HG03565 (cell line): ENCODE results near the gene REPS1.

Source experiments
- ATAC-seq: cut with Tn5 transposase; IDR thresholded peaks from one replicate; pipeline ENCODE4 v1.9.1; 2021; ENCODE audit warnings: mild to moderate bottlenecking, moderate library complexity; ENCODE audit not compliant: unreplicated experiment

Gene REPS1

DNA sequence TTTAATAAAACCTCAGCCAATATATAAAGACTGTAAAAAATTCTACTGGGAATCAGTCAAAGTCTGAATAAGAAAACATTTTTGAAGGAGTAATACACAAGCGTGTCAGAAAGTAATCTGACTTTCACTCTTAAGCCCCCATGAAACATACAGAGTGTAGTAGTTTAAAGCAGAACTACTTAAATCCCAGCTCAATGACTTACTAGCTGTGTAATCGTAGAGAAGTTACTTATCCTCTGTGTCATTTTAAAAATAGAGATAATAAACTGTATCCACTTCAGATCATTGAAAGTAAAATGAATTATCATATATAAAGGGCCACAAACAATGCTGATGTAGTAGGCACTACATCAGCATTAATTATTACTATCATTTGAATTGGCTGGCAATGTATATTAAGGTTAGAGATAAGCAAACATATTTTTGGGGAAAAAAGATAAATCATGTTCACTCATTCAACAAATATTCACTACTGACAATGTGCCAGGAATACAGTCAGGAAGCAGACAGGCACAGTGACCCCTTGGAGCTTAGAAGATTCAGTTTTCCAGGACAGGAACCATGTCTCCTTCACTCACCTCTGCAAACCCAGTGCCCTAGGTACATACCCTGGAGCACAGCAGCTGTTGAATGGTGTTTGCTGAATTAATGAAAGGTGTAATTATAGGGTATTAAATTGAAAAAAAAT, 14.4 kb downstream of the REPS1 start:
- ATAC-seq = no peak

DNA sequence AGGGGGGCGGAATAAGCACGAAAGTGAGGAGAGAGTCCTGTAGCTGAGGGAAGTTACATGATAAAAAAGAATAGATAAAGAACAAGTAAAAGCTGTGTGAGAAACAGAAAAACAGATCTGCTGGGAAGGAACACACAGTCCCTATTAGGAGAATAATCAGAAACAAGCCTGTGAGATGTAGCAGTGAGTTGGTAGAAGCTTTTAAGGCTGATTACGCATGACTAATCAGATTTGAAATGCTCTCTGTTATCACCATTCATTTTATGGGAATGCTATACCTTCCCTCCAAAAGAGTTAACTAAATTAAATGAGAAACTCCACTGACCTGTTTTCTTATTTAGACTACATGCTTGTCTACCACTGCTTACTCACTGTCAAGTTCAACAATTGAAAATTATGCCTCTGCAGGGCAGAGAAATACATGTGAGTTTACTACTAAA, 15.8 kb downstream of the REPS1 start:
- ATAC-seq = no peak

DNA sequence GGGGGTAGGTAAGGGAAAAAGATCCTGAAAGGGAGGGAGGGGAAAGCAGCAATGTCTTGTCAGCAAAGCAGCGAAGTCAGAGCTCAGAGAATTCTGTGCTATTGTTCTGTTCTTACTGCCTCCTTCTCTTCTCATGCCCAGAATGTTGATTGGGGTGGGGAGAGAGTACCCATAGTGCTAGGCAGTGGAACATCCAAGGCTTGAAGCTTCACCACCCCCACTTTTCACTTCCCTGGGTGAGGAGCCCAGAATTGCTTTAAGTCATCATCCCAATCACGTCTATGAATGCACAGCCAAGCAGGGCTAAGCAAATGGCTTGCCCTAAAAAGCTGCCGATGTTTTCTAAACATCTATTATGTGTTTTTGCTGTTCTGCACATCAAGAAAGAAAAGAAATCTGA, 16.5 kb downstream of the REPS1 start:
- no peak for ATAC-seq

DNA sequence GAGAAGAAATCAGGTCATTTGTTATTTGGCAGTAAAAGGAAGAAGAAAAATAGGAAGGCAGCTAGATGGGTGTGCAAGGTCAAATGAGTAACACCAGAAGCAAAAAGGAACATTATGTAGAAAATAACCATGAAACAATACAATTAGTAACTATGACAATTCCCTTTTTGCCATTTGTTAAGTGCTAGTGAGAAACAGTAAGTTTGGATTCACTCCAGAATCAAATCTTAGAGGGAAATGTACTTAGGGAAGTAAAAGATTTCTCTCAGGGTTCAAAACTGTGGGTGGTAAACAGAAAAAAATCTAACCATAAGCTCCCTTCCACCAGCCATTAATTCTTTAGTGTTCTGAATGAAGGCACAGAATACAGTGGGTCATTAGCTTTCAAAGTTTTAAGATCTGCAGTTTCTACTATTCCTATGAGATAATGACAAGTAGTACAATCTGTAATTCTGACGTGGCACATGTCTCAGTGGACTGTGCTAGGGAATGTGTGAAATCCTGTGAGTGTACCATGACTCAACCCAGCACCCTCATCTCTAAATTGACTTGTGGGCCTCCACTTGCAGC, 17.1 kb downstream of the REPS1 start:
- peak; percentile 37 for ATAC-seq

DNA sequence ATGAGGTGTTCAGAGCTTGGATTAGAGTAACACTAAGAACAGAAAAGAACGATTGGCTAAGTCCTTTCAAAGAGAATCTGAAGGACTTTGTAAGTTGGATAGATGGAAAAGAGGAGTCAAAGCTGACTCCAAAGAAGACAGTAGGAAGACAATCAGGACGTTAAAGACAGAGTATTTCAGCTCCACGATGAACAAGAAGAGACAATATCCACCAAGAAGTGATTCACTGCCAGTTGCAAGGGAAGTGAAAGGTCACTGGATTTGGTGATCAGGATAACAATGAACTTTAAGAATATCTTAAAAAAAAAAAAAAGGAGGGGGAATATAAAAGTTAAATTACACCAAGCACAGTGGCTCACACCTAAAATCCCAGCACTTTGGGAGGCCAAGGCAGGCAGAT, 17.9 kb downstream of the REPS1 start:
- no peak for ATAC-seq

DNA sequence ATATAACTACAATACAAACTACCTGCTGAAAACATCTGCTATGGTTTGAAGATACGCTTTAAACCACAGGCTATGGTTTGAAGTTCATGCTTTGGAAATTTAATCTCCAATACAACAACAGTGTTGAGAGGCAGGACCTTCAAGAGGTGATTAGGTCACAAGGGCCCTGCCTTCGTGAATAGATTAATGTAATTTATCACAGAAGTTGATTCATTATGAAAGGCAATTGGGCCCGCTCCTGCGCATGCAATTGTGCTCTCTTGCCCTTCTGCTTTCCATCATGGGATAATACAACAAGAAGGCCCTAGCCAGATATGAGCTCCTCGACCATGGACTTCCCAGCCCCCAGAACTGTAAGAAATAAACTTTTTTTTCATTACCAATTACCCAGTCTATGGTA, 21.2 kb downstream of the REPS1 start:
- no peak for ATAC-seq

DNA sequence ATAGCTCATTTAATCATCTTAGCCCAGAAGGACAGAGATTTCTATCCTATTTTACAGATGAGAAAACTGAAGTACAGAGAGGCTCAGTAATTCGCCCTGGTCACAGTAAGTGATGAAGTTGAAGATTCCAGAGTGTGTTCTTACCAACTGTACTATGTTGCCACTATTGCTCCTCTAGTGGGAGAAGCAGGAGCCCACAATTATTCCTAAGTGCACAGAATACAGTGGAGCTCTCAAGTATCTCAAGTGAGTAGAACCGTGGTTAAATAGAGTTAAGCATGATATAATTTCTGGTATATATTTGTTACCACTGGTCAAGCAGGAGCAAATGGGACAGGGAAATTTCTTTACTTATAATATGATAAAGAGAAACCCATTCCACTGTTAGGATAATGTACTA, 22.1 kb downstream of the REPS1 start:
- ATAC-seq = no peak

DNA sequence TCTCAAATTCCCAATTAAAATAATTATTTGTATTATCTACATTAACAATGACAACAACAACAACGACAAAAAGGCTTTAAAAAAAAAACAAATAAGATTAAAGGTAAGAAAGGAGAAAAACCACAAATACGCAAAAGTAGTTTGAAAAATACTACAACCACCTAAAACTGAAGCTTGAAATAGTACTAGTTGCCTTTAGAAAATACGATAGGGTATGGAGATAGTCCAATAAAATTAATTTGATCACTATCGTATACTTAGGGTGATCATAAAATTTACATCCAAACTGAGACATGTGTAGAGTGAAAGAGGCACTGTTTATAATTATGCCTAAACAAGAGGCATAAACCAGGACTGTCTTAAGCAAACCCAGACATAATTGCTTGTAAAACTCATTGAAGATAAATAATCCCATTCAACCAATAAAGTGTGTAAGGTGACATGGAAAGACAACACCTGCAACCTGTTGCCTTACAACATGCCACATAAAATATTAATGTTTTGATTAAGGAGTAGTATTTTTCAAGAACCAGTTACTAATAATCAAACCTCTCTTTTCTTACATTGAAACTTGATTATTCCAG, 22.7 kb downstream of the REPS1 start:
- no peak for ATAC-seq

DNA sequence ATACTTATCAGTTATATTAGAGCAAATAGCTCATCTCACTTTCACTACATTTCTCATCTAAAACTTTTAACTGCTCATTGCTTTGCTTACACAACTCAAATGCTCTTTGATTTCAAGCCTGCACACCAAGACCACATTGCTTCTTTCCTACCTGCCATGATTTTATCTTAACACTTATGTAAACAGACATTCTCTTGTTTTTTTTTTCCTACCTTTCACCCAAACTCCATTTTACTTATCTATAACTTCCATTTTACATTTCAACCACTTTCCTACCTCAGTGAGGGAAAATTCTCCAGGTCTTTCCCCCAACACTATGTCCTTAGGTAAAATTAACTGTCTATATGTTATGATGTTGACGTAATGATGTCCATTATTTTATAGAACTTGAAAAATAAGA, 24.0 kb downstream of the REPS1 start:
- ATAC-seq = no peak

DNA sequence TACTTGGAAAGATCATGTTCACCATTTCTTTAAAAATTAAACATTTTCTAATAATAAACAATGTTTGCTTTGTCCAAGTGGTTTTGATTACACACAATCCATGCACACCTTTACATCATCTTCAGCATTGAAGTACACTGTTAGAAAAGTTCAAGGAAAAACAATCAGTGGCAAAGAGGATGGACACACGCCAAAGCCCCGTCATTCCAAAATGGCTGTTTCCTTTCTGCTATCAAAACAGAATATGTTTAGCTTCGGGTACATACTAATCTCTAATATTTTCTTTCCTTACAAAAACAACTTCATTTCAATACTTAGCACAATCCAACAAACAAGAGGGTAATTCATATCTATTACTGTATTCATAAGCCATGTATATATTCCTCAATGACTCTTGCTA, 24.5 kb downstream of the REPS1 start:
- ATAC-seq = no peak

DNA sequence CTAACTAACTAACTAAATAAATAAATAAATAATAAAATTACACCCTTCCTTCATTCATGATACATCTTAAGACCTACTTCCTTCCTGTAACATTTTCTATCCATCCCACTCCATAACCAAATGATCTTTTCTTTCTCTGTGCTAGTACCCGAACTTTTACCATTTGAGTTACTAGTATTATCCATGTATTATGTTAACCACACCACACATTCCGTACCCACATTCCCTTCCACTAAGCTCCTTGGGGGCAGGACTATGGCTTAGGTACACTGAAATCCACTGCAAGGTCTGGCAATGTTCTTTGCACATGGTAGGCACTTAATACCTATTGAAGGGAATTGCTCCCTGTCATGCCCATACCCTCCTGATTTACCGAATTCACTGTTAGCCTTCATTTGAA, 24.9 kb downstream of the REPS1 start:
- no peak for ATAC-seq

DNA sequence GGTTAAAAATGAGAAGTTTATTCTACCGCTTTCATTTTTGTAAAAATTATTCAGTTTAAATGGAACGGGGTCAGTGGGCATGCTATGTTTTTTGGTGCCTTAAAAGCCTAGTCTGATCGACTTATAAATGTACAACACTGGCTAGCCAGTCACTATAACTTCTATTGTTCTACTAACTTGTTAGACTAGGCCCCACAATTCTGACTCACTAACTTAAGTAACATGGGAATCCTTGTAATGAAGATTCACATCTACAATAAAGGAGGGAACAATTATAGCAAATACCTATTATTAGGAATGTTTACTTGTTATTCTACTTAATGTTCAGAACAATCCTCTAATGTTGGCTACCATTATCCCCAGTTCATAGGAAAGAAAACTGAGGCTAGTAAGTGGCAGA, 28.5 kb downstream of the REPS1 start:
- ATAC-seq = no peak

DNA sequence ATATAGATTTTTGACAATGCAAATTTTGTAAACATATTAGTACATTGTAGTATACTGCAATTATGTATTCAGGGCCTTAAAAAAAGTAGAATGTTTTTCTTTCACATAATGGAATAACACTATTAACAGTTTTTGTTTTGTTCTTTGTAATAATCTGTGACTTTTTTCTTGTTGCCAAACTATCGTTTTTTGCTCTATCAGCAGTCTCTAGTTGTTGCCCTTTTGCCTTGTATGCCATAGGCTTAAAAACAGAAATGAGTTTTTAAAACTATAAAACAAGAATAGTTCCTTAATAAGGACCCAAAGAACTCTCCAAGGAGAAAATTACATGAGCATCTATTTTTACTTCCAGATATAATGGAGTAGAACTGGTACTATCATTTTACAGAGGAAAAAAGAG, 29.5 kb downstream of the REPS1 start:
- no peak for ATAC-seq

DNA sequence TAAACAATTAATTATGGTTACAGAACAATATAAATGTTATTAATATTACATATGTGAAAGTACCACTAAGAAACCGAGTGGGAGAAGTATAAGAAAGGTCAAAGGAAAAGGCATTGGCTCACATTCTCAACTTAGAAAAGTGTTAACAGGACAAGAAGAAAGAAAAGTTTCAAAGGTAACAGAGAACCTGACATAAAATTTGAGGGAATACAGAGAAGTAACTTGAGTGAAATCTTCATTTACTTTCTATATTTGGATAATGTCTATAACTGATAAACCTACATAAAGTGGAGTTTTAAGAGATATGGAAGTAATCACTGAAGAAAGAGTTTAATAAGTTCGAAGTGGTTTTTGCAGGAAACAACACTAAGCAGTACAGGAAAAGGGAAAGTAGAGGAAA, 30.1 kb downstream of the REPS1 start:
- no peak for ATAC-seq

DNA sequence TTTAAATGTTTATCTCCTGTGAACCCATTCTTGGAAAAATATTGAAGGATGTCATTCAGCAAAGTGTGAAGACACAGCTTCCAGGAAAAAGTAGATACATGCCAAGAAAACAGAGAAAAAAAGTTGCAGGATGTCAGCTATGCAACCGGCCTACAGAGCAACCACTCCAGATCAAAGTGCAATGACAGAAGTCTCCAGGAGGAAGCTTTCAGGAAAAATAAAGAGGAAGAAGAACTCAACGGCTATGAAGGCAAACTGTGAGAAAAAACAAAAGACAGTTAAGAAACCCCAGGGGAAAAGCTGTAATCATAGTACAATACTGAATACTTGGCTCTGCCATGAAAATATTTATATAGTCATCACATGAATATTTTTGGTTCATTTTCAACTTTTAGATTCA, 30.6 kb downstream of the REPS1 start:
- ATAC-seq = no peak

DNA sequence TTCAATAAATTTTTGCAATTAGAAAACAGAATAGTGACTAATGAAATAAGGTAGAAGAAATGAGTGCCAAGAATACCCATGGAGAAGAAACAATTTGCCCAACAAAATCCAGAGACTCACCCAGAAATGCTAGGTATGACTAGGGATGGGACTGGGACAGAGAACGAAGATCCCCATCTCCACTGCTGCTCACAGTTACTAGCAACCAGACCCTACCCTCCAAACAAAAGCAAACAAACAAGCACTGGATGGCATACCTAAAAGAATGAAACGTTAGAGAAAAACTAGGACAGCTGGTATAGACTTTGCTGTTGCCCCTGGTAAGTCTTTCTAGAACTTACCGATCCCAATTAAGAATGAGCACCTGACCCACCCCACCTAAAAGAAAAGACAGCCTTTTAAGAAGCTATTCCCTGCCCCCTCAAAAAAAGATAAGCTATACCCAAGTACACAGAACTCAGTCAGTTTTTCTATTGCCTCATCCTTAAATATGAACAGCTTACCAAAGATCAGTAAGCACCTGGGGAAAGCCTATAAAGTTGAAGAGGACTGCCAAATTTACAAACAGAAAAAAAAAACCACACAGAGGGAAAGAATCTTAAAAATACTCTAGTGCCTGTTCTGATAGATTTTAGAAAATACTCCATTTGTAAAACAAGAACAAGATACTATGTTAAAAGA, 31.7 kb downstream of the REPS1 start:
- ATAC-seq = no peak

DNA sequence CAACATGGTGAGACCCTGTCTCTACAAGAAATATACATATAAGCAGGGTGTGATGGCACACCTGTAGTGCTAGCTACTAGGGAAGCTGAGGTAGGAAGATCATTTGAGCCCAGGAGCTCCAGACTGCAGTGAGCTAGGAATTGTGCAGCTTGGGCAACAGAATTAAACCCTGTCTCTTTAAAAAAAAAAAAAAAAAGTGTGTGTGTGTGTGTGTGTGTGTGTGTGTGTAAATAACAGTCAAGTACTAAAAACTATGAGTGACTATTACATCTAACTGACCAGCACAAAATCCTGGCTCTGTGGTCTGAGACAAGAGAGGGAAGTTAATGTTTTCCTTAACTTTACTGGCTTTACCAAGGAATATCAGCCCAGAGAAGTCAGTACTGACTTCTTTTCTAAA, 32.8 kb downstream of the REPS1 start:
- no peak for ATAC-seq

DNA sequence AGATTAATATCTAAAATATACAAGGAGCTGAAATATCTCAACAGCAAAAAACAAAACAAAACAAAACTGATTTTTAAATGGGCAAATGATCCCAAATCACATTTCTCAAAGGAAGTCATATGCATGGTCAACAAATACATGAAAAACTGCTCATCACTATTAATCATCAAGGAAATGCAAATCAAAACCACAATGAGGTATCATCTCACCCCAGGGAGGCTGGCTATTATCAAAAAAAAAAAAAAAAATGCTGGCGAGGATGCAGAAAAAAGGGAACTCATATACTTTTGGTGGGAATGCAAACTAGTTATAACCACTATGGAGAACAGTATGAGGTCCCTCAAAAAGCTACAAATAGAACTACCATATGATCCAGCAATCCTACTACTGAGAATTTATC, 34.6 kb downstream of the REPS1 start:
- ATAC-seq = no peak

DNA sequence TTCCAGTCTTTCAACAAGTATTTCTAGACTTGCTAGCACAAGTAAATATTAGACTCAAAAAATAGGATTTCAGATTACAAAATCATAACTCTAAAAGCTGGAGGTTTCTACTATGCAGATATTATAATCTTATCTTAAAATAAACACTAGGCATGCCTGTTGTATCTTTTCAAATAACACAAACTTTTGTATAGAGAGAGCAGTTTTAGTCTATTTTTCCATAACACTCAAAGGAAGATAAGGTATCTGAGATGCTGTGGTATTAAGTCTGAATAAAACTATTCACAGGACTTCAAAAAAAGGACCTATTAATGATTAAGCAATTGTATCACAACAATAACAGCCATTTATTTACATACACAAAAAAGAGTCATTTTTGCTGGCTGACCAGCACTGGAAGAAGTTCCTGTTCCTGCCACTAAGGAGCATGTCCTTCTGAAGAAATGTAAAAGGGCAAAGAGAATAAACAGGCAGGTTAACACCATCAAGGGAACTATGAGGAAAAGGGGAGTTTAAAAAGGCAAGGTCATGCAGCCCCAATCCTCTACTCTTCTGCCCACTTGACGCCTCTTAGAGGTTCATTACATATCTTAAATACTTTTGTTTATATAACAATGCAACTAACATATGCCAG, 39.4 kb downstream of the REPS1 start:
- no peak for ATAC-seq

DNA sequence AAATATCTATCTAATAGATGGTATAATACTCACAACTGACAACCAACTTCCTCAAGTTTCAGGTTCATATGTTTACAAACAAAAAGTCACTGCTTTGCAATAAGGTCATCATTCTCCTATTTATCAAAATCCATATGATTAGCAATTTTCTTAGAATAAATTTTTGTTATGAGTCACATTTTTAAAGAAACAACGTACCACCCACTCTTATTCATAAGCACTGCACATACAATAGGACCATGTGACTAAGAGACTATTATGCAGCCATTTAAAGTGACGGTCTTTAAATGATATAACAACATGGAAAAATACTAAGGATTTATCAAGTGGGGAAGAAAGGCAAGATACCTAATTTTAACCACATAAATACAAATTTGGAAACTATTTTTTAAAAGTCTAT, 40.0 kb downstream of the REPS1 start:
- no peak for ATAC-seq

DNA sequence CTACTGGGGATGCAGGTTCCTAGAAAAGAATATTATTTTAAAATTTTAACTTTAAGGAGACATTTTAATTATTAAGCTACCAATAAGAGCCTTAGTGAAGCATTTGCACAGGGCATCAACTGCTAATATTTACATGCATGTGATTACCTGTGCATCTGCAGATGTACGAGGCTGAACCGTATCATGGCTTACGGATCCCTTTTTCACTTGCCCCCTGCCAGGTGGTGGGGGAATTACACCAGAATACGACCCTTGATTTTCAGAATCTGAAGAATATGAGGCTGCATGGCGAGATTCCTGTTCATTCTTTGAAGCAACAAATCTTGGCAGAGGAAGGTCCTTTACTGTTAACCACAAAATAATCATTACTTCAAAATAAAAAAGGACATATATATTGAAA, 42.7 kb downstream of the REPS1 start:
- no peak for ATAC-seq

DNA sequence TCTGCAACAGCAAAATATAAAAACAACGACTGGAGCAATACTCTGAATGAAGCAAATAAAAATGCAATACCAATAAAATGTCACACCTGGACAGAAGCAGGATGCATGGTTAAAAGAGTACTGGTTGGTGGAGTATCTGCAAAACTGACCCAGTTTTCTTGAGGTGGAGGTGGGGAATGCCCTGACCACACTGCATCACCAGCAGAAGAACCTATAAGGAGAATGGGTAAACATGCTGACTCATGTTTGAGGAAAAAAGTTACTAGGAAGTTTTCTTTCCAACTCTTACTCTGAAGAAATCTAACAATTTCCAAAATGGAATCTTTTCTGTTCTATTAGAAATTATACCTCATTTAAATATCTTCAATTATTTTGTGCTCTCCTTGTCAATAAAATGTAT, 43.6 kb downstream of the REPS1 start:
- ATAC-seq = peak; percentile 44
